Endothelial cell of umbilical vein (primary cell): ENCODE measurements around the gene RAB32. TPM values are rescaled to one million over a fixed set of nuclear protein-coding genes. Genes with fewer than 3 reads are reported as not detected.

Experiments
- BruUV-seq: library from RNA; stranded (reverse); fragments of 400-500 nt; replicated peaks from 2 replicates; lab custom pipeline; 2021; lab: Mats Ljungman, UMichigan
- CTCF ChIA-PET: fragments of 300-600, 350-600 bp; sonication (Branson Sonifier 250); formaldehyde crosslinking; loops from one replicate; lab custom pipeline; 2021; ENCODE audit warnings: antibody characterized with exemption, inconsistent platforms; lab: Charles Lee
- POLR2A ChIA-PET: fragments of 300-600, 350-600 bp; sonication (Branson Sonifier 250); formaldehyde crosslinking; loops from one replicate; lab custom pipeline; 2021; ENCODE audit warnings: antibody characterized with exemption, inconsistent platforms; lab: Charles Lee
- DNase-seq: peaks from one replicate; pipeline ENCODE4 v3.0.0-alpha.2; 2011; ENCODE audit warnings: low read depth, low spot score
- FAIRE-seq: peaks from 2 replicates; lab custom pipeline; 2011; peaks lifted over from hg19 to GRCh38; lab: Jason Lieb, UNC
- H2AFZ ChIP-seq: 2 replicates; pipeline ENCODE4 v1.6.0; 2012; ENCODE audit warnings: low read depth, low read length, control low read depth, inconsistent platforms
- H3K27ac ChIP-seq: 2 replicates; pipeline ENCODE4 v1.5.1; 2011; ENCODE audit warnings: low read depth, mild to moderate bottlenecking, control low read depth, low read length, moderate library complexity; ENCODE audit not compliant: insufficient read depth
- H3K27me3 ChIP-seq, 2 experiments: 2 replicates each; pipeline versions ENCODE4 v1.6.0 to v1.6.1; 2011; ENCODE audit warnings: low read length in 2 of 2, mixed read lengths in 1 of 2; ENCODE audit not compliant: control insufficient read depth in 2 of 2, insufficient read depth in 2 of 2
- H3K36me3 ChIP-seq, 2 experiments: 2 replicates in 1 of 2; 3 replicates in 1 of 2; pipeline ENCODE4 v1.5.1; 2011; ENCODE audit warnings: low read length in 2 of 2, mild to moderate bottlenecking in 1 of 2, moderate library complexity in 1 of 2; ENCODE audit not compliant: control insufficient read depth in 2 of 2, insufficient read depth in 2 of 2; ENCODE audit errors: extremely low read depth in 1 of 2
- H3K4me1 ChIP-seq: 3 replicates; pipeline ENCODE4 v1.5.1; 2011; ENCODE audit warnings: mild to moderate bottlenecking, low read length; ENCODE audit not compliant: control insufficient read depth, insufficient read depth; ENCODE audit errors: extremely low read depth
- H3K4me2 ChIP-seq: 2 replicates; pipeline ENCODE4 v1.6.1; 2011; ENCODE audit warnings: low read length, control low read depth, mixed read lengths; ENCODE audit not compliant: insufficient read depth
- H3K4me3 ChIP-seq, 3 experiments: fragments of 200-600 bp in 1 of 3; sonication (generic), shearing (Covaris generic) in 1 of 3; replicated peaks in 1 of 3; 2 replicates each; pipeline ENCODE4 v1.5.1; 2011 to 2016; ENCODE audit warnings: control low read depth in 3 of 3, low read length in 3 of 3, mild to moderate bottlenecking in 2 of 3, inconsistent platforms in 1 of 3, low read depth in 1 of 3, moderate library complexity in 1 of 3; ENCODE audit not compliant: insufficient read depth in 1 of 3
- H3K79me2 ChIP-seq: 2 replicates; pipeline ENCODE4 v1.6.0; 2012; ENCODE audit warnings: low read length, inconsistent platforms; ENCODE audit not compliant: control insufficient read depth, insufficient read depth
- H3K9ac ChIP-seq: replicated peaks from 2 replicates; pipeline ENCODE3; 2011; ENCODE audit warnings: low read length, control low read depth; ENCODE audit not compliant: insufficient read depth; ENCODE audit errors: extremely low read depth
- H3K9me1 ChIP-seq: replicated peaks from 3 replicates; pipeline ENCODE4 v1.6.0; 2011; ENCODE audit warnings: mild to moderate bottlenecking, low read length; ENCODE audit not compliant: control insufficient read depth, insufficient read depth; ENCODE audit errors: extremely low read depth
- H3K9me3 ChIP-seq: replicated peaks from 2 replicates; pipeline ENCODE4 v1.5.1; 2012; ENCODE audit warnings: low read length, inconsistent platforms; ENCODE audit not compliant: control insufficient read depth, insufficient read depth
- H4K20me1 ChIP-seq: replicated peaks from 2 replicates; pipeline ENCODE3; 2011; ENCODE audit warnings: mild to moderate bottlenecking, low read length; ENCODE audit not compliant: control insufficient read depth, insufficient read depth; ENCODE audit errors: extremely low read depth
- EZH2 ChIP-seq: IDR thresholded peaks from 2 replicates; pipeline ENCODE4 v1.6.1; 2012; ENCODE audit warnings: borderline replicate concordance, low read depth, mild to moderate bottlenecking, moderate library complexity, low read length, inconsistent platforms; ENCODE audit not compliant: severe bottlenecking
- FOS ChIP-seq: IDR thresholded peaks from 2 replicates; pipeline ENCODE4 v1.6.1; 2011; ENCODE audit warnings: mild to moderate bottlenecking, low read length, moderate library complexity, borderline replicate concordance; ENCODE audit not compliant: insufficient read depth
- GATA2 ChIP-seq: IDR thresholded peaks from 2 replicates; pipeline ENCODE4 v1.7.0; 2011; ENCODE audit warnings: low read depth, mild to moderate bottlenecking, moderate library complexity, mixed read lengths, low read length; ENCODE audit not compliant: insufficient read length, insufficient read depth
- JUN ChIP-seq: IDR thresholded peaks from 2 replicates; pipeline ENCODE4 v1.6.1; 2011; ENCODE audit warnings: borderline replicate concordance, low read depth; ENCODE audit not compliant: insufficient read length, insufficient read depth
- MYC ChIP-seq: IDR thresholded peaks from one replicate; pipeline ENCODE4 v1.6.1; 2011; ENCODE audit warnings: mild to moderate bottlenecking, low read depth, low read length
- POLR2A ChIP-seq: IDR thresholded peaks from 2 replicates; pipeline ENCODE4 v1.6.1; 2012; ENCODE audit warnings: low read depth, mild to moderate bottlenecking, control low read depth, low read length
- POLR2AphosphoS5 ChIP-seq: IDR thresholded peaks from 2 replicates; pipeline ENCODE4 v1.6.1; 2012; ENCODE audit warnings: low read depth, mild to moderate bottlenecking, control low read depth, low read length, moderate library complexity; ENCODE audit not compliant: insufficient read depth
- dilution Hi-C: fragments of 300-500 bp; cut with MboI; formaldehyde crosslinking; loops from one replicate; pipeline ENCODE4 v1.15.0; 2019; ENCODE audit warnings: low sequenced_read_pairs; ENCODE audit not compliant: extremely low pct_ligation_motif_present
- intact Hi-C: fragments of 100-400 bp; cut with micrococcal nuclease; formaldehyde crosslinking; loops from one replicate; pipeline ENCODE4 v1.10.0; 2022
- polyA plus RNA-seq, 4 experiments: library from polyadenylated mRNA; depleted of rRNA in 3 of 4; stranded (reverse) in 3 of 4; unstranded in 1 of 4; fragments of >200 nt; gene quantifications; 2 replicates each; pipeline versions ENCODE4 v1.2.1 to v1.2.3, GENCODE V29; 2011 to 2012; ENCODE audit warnings: missing spikeins in 1 of 4
- total RNA-seq: library from RNA; stranded (reverse); gene quantifications from 2 replicates; pipeline ENCODE4 v1.2.3, GENCODE V29; 2021
- TF ChIP-seq, protein P1 (sequence below): IDR thresholded peaks from 2 replicates; pipeline ENCODE4 v1.6.1; 2011; ENCODE audit not compliant: insufficient read depth, insufficient read length
- TF ChIP-seq, protein P2 (sequence below), 2 donors: IDR thresholded peaks; 1 replicate in 1 of 2; 2 replicates in 1 of 2; pipeline ENCODE4 v1.5.1; 2011; ENCODE audit warnings: low read length in 2 of 2, mild to moderate bottlenecking in 2 of 2, moderate library complexity in 2 of 2, control low read depth in 1 of 2, inconsistent platforms in 1 of 2, low read depth in 1 of 2; ENCODE audit not compliant: insufficient read depth in 1 of 2; ENCODE audit errors: extremely low read depth in 1 of 2

Gene RAB32
- total and polyA plus RNA-seq, 2 donors (not counting 3 experiments of a cell fraction or from before 2014, with no cell fraction given) = 49.6 to 78.3 TPM

DNA sequence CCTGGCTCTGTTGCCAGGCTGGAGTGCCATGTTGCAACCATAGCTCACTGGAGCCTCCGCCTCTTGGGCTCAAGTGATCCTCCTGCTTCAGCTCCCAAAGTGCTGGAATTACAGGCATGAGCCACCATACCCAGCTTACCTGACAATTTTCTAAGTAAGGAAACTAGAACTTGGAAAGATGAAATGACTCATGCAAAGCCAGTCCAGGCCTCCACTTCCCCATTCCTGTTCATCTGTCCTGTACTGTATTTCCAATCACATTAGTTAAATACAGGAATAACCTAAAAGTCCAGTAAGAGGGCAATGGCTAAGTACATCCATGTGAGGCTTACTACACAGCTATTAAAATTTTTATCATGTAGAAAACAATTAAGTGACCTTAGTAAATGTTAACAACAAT lies 46.9 kb downstream of the RAB32 start:
- Histone ChIP-seq H3K36me3 (no peaks in the 10 kb centered on the region), H3K4me3 (no peak overlapping the region), H3K9ac (no peak overlapping the region), H3K27ac (no peak overlapping the region), H4K20me1 (no peaks in the 10 kb centered on the region), H3K9me1 (no peaks in the 10 kb centered on the region), H3K79me2 (no peaks in the 10 kb centered on the region), H3K4me2 (no peak overlapping the region), H3K4me1 (no peaks in the 10 kb centered on the region), H3K27me3 (peaks cover 0 to 3% of the 10 kb centered on the region in 2 experiments), H3K9me3 (no peaks in the 10 kb centered on the region), H2AFZ (no peak overlapping the region)
- FAIRE-seq (no peak), DNase-seq (no peak)
- ChIA-PET CTCF (no interaction called here), POLR2A (no interaction called here)
- TF ChIP-seq, protein P1, sequence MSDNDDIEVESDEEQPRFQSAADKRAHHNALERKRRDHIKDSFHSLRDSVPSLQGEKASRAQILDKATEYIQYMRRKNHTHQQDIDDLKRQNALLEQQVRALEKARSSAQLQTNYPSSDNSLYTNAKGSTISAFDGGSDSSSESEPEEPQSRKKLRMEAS = no peak
- TF ChIP-seq GATA2 (no peak), MYC (no peak), POLR2A (no peak), FOS (no peak), EZH2 (no peak), POLR2AphosphoS5 (no peak), JUN (no peak)
- TF ChIP-seq, protein P2, sequence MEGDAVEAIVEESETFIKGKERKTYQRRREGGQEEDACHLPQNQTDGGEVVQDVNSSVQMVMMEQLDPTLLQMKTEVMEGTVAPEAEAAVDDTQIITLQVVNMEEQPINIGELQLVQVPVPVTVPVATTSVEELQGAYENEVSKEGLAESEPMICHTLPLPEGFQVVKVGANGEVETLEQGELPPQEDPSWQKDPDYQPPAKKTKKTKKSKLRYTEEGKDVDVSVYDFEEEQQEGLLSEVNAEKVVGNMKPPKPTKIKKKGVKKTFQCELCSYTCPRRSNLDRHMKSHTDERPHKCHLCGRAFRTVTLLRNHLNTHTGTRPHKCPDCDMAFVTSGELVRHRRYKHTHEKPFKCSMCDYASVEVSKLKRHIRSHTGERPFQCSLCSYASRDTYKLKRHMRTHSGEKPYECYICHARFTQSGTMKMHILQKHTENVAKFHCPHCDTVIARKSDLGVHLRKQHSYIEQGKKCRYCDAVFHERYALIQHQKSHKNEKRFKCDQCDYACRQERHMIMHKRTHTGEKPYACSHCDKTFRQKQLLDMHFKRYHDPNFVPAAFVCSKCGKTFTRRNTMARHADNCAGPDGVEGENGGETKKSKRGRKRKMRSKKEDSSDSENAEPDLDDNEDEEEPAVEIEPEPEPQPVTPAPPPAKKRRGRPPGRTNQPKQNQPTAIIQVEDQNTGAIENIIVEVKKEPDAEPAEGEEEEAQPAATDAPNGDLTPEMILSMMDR (IDR thresholded peaks at IDR 0.05; ENCODE audit: extremely low read depth in 1 of 2, insufficient read depth in 1 of 2, low read depth in 1 of 2, low read length in 2 of 2) = no peak
- no TSS peak for BruUV-seq
- intact Hi-C loops (no loop called here), dilution Hi-C loops (no loop called here)
